Stimulated activated naive CD4-positive, alpha-beta T cell treated with Interleukin-2 at 50 U/mL for 16 hours (primary cell): ENCODE results near the gene MOB2.

Source experiments
- DNase-seq: peaks from one replicate; lab custom pipeline; 2025; lab: John Stamatoyannopoulos, UW

MOB2 gene

DNA sequence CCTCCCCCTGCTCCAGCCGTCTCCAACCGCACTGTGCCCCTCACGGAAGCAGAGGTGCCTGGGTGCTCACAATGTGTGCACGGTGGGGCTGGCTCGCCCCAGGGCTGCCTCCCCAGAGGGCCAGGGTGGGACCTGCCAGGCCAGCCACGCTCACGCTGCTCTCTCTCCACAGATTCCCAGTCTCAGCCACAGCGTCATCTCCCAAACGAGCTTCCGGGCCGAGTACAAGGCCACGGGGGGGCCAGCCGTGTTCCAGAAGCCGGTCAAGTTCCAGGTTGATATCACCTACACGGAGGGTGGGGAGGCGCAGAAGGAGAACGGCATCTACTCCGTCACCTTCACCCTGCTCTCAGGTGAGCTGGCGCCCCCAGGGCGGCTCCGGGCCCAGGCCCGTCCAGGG, 30.4 kb downstream of the MOB2 start:
- no peak for DNase-seq

DNA sequence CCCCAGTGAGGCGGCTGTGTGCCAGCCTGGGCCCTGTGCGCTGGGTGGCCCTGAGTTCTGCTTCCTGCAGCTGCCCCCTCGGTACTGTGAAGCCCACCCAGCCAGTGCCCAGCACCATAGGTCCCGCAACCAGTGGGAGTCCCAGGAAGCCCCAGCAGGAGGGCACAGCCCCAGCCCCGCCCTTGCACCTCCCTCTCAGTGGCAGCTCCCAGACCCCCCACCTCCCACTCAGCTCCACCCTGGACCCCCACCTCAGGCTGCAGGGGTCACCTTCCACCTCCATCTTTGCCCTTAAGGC, 30.9 kb downstream of the MOB2 start:
- no peak for DNase-seq

DNA sequence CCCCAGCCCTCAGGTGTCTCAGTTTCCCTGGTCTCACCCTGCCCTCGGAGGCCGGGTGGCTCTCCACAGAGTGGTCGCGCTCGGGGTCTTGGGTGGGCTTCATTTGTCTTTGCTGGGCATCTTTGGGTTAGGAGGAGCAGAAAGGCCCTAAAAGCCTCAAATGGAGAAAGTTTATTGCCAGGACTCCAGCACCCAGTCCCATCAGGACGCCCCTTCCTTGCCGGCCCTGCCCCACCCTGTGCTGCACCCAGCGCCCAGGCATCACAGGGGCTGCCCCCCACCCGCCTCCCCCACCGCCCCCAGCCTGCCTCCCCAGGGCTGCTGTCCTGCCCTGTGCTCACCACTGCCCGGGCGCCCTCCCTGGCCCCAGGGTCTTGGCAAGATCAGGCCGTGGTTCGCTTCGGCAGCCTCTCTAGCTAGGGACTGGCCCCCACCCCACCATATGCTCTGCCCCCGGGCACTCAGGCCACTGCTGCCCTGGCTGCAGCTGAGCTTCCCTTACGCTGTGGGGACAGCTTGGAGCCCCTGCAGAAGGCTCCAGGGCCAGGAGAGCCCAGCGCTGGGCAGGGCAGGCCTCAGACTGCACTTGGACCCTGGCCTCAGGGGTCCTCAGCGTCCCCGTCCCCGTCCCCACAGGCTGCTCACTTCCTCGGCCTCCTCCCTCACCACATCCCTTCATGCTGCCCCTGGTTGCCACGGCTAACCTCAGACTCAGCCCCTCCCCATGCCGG, 31.4 kb downstream of the MOB2 start:
- no peak for DNase-seq

DNA sequence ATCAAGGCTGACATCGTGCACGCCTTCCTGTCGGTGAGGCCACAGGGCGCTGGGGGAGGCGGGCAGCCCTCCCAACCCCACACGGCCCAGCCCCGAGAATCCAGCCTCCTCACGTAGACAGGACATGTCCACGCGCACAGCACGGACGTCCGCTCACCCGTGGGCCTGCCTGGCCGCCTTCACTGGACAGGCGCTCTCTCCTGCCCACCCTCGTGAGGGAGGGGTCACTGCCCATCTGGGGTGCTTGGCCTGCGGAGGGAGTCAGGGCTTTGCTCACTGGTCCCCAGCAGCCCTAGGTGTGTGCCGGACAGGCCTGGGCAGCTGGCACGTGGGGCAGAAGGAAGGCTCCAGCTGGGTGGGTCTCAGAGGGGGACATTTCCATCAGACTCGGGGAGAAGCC, 32.0 kb downstream of the MOB2 start:
- DNase-seq, result no peak

DNA sequence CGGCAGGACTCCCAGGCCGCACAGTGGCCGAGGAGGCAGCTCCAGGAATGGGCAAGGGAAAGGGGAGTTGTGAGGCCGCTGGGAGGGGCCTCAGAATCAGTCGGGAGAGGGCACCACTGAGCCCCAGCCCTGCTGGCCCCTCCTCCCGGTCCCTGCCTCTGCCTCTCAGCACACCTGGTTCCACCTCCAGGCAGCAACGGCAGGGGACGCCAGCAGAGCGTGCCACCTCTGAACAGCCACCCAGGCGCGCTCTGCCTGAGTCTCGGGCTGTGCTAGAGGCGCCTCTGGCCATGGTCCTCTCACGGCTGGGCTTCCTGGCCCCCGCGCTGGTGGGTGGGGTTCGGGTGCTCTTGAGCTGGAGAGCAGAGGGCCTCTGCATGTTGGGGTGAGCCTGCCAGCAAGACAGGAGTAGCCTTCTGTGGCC, 33.0 kb downstream of the MOB2 start:
- DNase-seq, result no peak

GRCh38 chr11:1452744-1453143, 33.8 kb downstream of the MOB2 start:
- DNase-seq, result no peak

DNA sequence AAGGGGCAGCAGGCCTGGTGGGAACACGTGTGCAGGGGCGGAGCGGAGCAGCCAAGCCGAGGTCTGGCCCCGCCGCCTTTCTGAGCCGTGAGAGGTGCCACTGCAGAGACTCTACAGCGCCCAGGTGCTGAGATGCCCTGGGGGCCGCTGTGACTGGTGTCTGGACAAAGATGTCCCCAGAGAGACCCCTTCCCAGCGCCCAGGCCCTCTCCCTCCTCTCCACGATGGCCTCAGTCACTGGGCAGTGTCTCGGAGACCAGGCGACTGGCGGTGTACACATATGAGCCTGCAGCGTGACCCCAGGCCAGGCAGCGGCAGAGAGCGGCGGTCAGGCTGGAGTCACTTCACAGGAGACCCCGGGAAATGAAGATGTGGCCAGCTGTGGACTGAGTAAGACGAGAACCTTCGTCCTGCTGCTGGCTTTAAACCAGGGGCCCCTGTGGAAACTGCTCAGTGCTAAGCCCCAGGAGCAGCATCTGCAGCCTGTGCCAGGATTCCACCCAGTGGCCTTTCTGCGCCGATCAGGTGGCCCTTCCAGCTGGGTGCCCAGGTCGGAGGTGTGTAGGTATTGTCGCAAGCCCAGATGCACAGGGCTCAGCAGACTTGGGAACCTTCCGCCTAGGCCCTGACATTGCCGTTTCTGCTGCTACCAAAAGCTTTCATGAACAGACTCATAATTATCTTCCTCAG, 34.7 kb downstream of the MOB2 start:
- DNase-seq, result no peak

DNA sequence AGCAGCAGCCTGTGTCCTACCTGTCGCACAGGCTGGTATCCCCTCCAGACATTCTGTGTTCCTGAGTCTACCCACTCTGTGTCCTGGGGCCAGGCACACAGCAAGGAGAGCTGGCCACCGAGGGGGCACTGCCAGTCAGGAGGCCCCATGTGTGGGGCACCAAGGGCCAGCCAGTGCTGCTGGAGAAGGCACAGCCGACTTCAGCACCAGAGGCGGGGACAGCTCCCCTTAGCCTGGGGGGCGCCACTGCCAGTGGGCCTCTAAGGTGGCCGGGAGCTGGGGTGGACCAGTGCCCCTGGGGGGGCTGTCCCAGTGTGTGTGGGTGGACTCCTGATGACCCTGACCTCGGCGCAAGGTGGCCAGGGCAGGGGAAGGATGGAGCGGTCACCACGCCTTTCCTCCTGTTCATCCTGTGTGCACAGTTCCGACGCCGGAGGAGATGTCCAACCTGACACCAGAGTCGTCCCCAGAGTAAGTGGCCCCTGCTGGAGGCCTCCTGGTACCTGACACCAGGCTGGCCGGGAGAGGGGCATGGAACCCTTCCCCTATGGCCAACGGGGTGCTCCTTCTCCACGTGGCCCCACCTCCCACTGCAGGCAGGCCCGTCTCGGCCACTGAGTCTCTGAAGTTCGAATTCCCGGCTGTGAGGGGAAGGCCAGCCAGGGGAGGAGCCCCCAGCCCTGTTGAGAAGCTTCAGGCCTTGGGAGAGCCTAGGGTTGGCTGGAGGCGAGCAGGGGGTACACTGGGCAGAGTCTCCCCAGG, 35.4 kb downstream of the MOB2 start:
- DNase-seq, result no peak

GRCh38 chr11:1450344-1450875, 36.2 kb downstream of the MOB2 start:
- DNase-seq, result no peak

DNA sequence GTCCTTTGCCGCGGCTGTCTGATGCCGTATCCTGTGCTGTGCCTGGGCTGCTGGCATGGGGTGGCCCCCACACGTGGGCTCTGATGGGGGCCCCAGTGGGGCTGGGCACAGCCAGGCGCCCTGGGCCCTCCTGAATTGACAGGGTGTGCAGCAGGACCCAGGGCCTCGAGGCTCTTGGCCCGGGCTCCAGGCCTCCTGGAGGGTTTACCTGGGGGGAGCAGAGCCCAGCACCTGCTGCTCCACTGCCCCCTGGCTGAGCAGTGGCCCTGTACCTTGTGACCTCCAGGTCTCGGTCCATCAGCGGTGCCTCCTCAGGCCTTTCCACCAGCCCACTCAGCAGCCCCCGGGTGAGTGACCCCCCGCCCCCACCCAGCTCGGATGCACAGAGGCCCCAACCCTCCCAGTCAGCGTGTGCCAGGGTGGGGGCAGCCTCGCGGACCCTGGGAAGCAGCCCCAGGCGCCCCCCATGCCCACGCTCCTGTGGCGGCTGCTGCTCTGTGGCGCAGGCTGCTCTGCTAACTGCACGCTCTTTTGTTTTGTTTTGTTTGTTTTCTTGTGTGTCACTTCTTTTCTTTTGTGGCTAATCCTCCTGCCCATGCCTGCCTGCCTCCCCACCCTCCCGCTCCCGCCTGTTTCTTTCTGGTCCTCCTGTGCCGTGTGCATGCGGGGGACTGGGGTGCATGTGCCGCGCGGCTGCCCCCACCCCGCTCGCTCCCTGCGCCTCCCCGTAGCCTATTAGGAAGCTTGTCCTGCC, 36.9 kb downstream of the MOB2 start:
- no peak for DNase-seq

- DNase-seq, result no peak
Observed at GRCh38 chr11:1448882-1449281, 37.7 kb downstream of the MOB2 start.

- no peak for DNase-seq
Observed at GRCh38 chr11:1447845-1448825, 38.4 kb downstream of the MOB2 start.

DNA sequence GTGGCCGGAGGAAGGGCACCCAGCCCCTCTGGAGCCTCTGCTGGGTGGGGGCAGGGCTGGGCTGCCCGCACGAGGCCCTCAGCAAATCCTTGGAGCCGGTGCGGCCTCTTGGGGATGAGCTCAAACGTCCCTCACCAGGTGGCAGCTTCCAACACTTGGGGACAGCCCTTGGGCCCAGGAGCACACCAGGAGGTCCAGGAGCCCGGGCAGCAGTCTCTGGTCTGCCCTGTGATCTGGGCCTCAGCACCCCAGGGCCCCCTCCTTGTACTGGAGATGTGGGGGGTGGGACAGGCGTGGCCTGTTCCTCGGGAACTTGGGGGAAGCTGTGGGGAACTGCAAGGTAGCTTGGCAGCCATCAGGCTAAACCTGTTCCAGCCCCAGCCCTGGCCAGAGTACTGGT, 40.0 kb downstream of the MOB2 start:
- no peak for DNase-seq

DNA sequence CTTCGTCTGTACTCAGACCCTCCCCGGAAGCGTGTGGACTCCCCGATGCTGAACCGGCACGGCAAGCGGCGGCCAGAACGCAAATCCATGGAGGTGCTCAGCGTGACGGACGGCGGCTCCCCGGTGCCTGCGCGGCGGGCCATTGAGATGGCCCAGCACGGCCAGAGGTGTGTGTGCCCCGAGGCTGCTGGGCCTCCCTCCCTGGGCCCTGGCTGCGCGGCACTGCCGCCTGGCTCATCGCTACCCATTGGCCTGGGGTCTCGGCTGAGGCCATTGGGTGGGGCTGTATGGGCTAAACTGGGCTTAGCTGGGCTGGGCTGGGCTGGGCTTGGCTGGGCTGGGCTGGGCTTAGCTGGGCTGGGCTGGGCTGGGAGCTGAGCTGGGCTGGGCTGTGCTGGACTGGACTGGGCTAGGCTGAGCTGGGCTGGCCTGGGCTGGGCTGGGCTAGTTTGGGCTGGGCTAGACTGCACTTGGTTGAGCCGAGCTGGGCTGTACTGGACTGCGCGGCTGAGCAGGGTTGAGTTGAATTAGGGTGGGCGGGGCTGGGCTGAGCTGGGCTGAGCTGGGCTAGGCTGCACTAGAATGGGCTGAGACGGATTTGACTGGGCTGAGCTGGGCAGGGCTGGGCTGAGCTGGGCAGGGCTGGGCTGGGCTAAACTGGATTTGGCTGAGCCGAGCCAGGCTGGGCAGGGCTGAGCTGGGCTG, 40.7 kb downstream of the MOB2 start:
- DNase-seq, result no peak

DNA sequence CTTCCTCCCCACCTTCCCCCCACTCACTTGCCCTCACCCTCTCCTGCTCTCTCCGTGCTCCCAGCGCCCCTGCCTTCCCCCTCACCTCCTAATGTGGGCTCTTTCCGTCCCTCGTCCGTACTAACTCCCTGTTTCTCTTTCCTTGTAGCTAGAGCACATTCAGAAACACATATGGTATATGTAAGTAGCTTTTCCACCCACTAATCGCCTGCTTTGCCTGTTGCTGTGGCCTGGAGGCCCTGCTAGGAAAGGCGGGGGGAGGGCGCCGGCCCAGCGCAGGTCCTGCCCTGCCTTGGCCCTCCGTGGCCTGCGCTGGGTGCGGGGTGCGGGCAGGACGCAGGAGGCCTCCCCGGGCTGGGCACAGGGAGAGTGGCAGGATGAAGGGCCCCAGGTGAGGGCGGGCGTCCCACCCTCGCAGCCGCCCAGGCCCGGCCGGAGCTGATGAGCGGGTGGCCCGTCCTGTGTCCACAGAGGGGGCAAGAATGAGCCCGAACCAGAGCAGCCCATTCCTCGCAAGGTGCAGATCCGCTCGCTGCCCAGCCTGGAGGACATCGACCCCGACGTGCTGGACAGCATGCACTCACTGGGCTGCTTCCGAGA, 41.7 kb downstream of the MOB2 start:
- DNase-seq, result no peak

DNA sequence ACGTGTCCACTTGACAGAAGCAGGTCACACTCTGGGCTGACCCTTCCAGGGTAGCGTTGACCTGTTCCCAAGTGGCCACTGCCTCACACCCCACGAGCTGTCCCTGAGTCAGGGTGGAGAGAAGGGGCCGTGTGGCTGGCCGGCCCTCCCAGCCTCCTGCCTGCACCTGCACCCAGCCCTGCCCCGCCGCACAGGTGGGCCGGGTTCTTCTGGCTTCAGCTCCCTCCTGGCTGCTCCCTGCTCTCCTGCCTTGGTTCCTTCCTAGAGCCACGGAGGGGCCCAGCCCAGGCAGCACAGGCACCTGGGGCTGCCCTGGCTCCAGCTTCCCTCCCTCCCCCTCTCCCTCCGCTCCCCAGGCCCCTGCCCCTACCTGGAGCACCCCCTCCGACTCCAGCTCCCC, 42.3 kb downstream of the MOB2 start:
- DNase-seq, result no peak

DNA sequence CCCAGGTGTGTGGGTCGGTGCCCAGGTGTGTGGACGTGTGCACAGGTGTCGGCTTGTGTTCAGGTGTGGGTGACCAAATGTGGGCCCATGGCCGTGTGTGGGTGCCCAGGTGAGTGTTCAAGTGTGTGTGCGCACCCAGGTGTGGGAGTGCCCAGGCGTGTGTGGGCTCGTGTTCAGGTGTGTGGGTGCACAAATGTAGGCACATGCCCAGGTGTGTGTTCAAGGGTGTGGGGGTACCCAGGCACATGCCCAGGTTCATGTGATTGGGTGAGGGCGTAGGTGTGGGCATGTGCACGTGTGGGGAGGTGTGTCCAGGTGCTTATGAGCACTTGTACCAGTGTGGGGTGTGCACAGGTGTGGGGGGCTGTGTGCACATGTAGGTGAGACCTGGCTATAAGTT, 42.8 kb downstream of the MOB2 start:
- DNase-seq, result no peak

GRCh38 chr11:1442807-1443366, 43.7 kb downstream of the MOB2 start:
- DNase-seq, result no peak

DNA sequence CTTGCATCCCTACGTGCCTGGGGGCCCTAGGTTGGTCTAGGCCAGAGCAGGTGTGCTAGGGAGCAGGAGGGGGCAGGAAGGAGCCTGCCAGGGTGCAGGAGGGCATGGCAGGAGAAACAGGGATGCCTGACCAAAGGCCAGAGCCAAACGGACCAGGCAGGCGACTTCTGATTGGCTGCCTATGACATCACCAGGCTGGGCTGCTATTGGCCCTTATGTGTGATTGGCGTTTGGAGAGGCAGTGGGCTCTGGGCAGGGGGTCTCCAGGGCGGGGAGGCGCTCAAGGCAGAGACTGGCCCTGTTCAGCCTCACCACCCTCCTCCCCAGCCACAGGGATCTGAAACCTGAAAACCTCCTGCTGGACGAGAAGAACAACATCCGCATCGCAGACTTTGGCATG, 44.4 kb downstream of the MOB2 start:
- DNase-seq, result no peak

DNA sequence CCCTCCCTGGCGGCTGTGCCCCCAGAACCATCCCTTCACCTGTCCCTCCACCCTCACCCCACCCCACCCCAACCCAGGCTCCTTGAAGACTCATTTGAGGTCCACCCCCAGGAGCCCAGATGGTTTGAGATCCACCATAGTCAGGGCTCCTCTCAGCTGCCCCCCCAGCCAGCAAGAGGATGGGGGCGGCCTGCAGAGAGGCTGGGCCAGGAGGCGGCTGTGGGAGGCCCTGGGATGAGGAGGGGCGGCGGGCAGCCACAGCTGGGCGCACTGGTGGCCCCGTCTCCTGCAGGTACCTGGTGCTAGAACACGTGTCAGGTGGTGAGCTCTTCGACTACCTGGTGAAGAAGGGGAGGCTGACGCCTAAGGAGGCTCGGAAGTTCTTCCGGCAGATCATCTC, 46.1 kb downstream of the MOB2 start:
- no peak for DNase-seq
